Glomerular endothelial cell (primary cell): ENCODE data around the gene GET4. TPM values are rescaled to one million over a fixed set of nuclear protein-coding genes. Genes with fewer than 3 reads are reported as not detected.

Experiments
- DNase-seq: peaks from one replicate; pipeline ENCODE4 v3.0.0-alpha.2; 2011; ENCODE audit warnings: low read depth, low spot score; ENCODE audit errors: extremely low read depth
- total RNA-seq: library from RNA; depleted of rRNA; stranded (reverse); fragments of >200 nt; gene quantifications from 2 replicates; pipeline ENCODE4 v1.2.3, GENCODE V29; 2015

Gene GET4, protein sequence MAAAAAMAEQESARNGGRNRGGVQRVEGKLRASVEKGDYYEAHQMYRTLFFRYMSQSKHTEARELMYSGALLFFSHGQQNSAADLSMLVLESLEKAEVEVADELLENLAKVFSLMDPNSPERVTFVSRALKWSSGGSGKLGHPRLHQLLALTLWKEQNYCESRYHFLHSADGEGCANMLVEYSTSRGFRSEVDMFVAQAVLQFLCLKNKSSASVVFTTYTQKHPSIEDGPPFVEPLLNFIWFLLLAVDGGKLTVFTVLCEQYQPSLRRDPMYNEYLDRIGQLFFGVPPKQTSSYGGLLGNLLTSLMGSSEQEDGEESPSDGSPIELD
- total RNA-seq = 35.7 and 41.9 TPM in 2 replicates

DNA sequence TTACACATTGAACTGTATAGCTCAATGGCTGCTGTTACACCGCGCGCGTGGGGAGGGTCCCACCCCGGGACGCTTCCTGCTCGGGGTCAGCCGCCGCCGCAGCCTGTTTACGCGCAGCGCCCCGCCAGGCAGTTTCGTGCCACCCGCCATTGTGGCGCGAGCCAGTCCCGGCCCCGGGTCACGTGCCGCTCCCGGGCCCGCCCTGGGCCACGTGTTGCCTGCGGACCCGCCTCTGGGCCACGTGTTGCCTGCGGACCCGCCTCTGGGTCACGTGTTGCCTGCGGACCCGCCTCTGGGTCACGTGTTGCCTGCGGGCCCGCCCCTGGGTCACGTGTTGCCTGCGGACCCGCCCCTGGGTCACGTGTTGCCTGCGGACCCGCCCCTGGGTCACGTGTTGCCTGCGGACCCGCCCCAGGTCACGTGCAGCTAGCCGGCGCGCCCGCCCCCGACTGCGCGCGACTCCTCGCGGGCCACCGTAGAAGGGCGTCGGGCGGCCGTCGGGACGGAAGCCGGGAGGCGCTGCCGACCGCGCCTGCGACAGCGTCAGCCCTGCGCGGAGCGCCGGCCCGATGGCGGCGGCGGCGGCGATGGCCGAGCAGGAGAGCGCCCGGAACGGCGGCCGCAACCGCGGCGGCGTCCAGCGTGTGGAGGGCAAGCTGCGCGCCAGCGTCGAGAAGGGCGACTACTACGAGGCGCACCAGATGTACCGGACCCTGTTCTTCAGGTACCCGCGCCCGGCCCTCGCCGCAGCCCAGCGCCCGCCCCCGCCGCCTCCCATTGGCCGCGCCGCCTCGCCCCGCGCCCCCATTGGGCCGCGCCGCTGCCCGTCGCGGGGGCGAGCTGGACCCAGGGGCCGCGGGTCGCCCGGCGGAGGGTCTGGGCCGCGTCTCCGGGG is at the start of gene GET4:
Gene GET4, plus strand, starts transcription at position 478 of the 895 bp plus-strand sequence. Its CDS starts 92 bp downstream, at position 570.
- peak; percentile 18 for DNase-seq

DNA sequence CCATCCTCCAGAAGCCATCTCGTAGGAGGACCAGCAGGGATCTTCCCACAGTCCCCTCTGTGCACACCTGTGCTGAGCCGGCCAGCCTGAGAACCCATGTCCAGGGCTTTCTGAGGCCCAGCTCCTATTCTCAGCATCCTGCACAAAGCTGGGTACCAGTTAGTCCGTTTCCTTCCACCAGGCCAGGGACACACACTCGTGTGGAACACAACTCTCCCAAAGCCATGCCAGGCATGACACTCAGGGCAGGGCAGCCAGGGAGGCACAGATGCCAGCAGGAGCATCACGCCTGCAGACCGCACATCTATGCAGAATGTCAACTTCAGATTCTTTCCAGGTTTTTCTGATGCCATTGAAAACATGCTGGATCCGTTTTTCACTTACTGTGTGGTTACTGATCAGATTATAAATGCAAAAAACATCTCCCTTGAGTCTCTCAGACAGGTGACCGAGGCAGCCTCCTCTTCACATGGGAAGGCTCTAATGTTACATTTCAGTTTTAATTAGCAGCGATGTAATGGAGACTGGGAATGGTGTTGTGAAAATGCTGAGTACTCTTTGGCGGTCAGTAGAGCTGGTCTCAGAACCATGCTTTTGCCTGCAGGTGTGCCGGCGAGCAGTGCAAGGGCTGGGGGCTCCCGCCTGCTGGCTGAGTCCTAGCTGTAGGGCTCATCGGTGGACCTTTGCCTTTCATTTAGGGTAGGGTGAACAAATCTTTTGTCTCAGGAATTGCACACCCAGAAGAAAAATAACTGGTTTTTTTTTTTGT is 47.4 kb upstream of the GET4 start:
- DNase-seq = no peak

DNA sequence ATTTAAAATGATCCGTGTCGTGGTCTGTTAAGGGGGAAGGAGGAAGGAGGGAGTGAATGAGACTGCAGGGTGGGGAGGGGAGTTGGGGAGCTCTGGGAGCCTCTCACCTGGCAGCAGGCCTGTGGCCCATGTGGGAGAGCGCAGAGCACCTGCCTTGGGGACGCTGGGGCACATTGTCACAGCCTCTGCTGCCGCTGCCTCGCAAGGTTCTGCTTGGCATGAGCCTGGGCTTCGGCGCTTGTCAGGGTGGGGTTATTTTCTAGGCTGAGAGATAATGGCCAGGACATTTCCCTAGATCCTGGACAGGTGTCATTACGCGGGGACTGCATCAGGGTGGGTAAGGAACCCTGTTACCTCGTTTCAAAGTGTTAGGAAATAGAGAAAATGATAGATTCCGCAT is 46.3 kb upstream of the GET4 start:
- no peak for DNase-seq

DNA sequence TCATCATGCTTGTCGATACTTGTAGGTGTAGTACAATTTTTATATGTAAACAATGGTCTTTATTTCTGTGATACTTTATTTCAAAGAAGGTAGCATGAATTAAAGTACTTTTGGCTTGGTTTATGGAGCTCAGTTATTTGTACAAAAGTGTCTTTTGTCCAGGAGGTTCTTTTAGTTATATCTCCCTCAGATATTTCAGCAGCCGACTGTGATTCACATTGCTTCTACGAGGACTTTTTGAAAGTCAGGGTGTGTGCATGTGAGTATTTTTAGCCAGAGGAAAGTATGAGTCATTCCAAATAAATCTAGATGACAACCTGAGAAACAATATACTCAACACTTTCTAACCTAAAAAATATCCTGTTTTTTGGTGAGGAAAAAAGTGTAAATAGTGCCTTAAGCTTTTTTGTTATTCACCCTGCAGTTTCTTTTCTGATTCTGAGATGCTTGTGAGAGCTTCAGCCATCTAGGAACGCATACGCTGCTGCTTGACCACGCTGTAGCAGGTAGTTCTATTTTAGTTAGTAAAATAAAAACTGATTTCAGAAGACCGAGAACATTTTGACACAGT is 44.7 kb upstream of the GET4 start:
- peak; percentile 82 for DNase-seq

DNA sequence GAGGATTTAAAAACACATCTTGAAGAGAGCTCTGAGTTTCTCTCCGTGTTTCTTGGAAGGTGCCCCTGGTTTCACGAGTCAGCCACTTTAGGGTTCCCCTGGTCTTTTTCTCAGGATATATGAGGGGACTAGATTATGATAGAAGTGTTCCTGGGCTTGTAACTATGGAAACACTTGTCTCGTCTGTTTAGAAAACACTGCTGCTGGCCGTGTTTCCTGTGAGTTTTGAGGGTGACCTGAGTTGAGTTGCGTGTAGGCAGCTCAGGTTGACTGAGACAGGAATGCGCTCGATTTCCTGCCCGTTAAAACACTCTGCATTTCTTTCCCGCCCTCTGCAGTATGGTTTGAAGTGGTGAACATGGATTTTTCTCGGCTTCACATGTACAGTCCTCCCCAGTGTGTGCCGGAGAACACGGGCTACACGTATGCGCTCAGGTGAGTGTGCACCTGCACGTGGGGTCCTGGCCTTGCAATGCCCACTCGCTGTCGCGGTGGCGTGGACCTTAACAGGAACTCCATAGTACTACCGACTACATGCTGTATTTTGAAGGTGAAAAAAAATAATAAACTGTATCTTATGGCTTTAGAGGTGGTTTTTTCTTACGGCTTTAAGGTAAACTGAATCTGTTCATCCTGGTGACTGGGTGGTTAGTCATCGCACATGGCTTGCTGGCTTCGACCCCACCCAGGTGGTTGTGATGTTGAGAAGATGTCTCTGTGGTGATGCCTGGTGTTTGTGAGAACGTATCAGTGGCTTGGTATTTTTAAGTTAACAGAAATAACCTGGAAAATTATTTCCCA is 44.0 kb upstream of the GET4 start, which contains the start of gene SUN1:
Gene SUN1, plus strand, starts transcription at position 310 of the 801 bp plus-strand sequence. Its CDS starts 49 bp downstream, at position 359.
- DNase-seq = peak; percentile 68

DNA sequence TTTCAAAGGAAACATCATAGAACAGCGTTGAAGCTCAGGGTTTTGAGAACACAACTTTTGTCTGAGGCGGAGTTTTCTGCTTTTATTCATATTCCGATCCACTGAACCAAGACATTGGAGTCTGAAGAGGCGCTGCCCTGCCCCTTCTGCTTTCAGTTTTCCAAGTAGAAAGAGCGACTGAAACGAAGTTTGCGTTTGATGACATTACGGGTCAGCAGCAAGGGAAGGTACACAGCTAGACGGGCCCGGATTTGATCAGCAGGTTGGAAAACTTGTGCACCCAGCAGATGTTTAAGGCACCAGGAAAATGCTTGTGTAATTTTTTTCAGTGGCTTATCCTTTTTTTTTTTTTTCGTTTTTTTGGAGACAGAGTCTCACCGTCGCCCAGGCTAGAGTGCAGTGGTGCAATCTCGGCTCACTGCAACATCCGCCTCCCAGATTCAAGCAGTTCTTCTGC is 43.4 kb upstream of the GET4 start:
- no peak for DNase-seq

DNA sequence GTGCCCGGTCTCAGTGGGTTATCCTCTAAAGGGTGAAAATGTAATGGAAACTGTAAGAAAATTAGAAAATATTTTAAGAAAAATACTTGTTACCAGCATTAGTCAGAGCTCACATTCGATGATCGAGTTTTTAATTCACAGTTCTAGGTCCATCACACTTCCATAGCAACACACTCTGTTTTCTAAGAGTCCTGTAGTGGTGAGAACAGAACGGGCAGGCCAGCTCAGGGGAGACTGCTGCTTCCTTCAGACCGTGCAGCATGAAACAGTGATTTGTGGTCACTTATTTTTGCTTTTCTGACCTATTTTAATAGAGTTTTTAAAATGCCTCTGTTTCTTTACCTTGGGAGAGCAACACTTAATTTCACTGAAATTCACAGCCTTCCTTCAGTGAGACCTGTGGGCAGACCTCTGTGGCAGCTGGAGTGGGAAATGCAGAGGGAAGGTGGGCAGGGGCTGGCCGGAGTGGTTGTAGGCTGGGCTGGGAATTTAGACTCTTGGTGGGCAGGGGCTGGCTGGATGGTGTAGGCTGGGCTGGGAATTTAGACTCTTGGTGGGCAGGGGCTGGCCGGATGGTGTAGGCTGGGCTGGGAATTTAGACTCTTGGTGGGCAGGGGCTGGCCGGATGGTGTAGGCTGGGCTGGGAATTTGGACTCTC is 42.6 kb upstream of the GET4 start:
- no peak for DNase-seq

DNA sequence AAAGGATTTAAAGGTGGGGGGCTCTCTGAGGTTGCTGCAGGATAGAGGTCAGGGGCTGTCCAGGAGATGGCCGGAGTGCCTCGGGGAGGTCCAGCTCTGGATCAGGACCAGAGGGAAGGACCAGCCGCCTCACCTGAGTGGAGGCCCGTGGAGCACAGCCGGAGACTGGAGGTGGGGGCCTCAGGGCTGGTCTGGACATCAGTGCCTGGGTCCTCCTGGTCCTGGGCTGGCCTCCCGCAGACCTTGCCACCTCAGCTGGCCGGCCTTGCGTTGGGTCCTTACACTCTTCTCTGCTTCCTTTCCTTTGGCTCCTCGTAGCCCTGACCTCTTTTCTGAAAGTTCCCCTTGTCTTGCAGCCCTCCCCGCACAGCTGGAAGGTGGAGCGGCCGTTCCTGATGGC is 42.1 kb upstream of the GET4 start:
- no peak for DNase-seq

DNA sequence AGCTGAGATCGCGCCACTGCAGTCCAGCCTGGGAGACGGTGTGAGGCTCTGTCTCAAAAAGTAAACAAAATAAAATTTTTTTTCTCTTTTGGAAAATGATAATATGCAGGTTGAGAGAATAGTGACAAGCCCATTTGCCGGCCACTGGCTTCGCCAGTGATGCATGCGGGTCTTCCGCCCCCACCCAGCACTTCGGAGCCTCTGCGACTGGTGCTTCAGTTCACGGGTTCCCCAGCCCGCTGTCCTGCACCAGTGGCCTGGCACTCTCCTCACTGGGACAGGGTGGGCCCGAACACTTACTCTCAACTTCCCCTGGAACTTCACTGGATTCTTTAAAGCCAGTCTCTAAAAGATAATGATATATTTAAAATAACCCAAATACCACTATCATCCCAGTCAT is 41.3 kb upstream of the GET4 start:
- DNase-seq = no peak

DNA sequence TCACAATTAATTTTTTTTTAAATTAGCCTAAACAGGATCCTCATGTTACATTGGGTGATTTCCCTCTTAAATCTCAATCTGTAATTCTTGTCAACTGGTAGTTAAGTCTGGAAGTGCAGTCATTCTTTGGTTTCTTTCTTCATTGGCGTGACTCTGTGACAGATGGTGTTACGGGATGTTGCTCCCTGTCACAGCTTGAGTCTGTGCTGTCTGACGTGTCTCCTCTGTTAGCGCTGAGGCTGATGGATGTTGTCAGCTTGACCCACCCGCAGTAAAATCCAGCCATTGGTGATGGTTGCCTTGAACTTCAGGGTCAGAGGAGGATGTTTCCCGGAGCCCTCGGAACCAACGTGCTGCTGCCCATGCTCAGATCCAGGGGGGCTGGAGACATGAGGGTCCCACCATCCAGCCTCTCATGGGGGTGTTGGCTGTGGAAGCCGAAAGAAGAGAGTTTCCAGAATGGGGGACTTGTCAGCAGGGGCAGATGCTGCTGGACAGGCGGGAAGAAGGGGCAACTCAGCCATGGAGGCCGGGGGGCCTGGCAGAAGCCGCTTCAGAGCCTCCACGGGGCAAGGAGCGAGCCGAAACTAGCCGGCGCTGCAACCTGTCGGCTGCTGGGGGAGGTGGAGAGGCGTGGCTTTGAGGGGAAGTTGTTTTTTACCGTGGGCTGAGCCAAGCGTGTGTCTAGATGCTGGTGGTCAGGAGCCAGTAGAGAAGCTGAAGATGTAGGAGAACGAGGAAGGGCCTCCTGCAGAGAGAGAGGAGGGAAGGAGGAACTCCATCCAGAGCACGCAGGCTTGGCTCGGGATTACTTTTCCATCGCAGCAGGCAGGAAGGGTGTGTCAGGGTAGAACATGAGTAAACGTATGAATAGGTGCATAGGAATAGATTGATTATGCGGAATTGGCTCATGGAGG is 40.6 kb upstream of the GET4 start:
- no peak for DNase-seq

DNA sequence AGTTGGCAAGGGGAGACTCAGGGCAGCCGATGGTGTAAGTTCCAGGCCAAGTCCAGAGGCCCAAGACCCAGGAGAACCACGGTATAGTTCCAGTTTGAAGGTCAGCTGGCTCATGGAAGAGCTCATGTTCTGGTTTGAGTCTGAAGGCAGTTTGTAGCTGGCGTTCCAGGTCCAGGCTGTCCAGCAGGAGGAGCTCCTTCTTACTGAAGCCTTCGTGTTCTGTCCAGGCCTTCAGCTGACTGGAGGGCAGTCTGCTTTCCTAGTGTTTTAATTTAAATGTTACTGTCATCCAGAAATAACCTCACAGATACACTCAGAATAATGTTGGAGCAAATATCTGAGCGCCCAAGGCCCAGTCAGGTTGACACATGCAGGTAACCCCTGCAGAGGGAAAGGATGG is 39.9 kb upstream of the GET4 start:
- no peak for DNase-seq

DNA sequence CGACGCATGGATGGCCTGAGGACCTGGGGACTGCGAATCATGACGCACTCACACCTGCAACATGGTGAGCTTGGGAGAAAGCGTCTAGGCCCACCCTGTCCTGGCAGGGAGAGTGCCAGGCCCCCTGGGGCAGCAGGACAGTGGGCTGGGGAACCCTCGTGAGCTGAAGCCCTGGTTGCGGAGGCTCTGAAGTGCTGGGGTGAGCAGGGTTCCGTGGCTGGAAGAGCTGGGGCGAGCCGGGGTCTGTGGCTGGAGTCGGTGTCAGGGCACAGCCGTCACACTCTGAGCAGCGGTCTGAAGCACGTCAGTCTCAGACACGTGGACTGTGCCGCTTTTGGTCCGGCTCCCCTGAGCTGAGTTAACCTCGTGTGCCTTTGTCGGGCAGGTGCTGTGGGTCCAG is 39.4 kb upstream of the GET4 start:
- no peak for DNase-seq

DNA sequence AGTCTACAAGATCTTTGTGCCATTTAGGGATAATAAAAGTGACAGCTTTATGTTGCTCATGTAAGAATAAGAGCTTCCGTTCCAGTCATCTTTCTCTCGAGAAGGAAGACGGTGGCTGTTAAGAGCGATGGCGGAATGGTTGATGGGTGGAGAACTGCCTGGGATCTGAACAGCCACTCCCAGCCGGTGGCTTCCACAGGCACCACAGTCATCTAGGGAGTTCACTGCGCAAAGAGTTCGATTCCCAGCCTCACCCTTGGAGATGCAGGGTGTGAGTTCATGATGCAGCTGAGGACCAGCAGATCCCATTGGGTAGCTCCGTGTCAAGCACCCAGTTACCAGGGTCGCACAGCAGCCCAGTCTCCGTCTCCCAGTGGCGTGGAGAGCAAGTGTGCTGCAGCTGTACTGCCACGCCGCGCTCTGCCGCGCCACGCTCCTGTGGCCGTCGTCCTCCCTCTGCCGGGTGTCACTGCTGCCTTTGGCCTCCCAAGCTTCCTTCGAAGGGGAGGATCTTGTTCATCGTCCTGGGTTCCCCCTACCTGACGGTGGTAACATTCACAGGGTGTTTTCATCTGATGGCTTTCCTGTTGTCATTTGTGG is 36.3 kb upstream of the GET4 start:
- DNase-seq = no peak

DNA sequence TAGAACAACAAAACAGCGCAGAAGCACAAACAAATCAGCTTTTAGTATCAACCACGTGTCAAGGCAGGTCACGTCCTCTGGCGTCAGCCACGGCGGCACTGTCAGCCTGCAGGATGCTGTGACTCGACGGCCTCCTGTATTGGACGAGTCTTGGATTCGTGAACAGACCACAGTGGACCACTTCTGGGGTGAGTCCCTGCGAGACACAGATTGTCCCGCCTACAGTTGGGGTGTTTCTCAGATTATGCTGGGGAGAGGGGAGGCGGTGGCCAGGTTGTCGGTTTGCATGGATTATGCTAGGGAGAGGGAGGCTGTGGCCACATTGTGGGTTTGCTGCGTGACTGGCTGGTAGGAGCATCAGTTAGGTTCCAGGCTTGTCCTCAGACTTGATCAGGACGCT is 34.4 kb upstream of the GET4 start:
- no peak for DNase-seq

DNA sequence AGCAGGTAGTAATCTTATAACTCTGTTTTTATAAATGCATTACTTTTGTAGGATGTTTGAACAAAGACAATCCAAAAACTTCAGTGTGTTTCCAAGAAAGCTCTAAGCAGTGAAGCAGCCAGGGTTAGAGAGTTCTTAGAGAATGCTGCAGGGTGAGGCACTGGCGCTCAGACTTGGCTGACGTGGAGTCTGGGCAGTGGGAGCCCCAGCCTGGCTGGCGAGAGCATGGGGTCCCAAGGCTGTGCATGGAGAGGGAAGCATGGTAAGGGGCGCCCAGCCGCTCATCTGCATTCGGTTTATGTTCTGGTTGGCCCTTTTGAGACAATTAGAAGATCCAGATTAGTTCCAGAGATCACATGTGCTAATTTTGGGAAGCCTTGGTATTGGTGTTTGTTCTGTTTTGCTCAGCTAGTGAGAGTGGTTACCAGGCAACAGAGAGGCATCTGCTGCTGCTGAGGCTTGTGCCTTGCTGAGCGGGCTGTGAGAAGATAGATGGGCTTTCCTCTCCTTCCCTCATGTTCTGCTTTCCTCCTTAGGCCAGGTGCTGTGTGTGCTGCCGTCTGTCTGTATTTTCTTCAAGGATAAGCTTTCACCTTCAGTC is 33.8 kb upstream of the GET4 start:
- no peak for DNase-seq

DNA sequence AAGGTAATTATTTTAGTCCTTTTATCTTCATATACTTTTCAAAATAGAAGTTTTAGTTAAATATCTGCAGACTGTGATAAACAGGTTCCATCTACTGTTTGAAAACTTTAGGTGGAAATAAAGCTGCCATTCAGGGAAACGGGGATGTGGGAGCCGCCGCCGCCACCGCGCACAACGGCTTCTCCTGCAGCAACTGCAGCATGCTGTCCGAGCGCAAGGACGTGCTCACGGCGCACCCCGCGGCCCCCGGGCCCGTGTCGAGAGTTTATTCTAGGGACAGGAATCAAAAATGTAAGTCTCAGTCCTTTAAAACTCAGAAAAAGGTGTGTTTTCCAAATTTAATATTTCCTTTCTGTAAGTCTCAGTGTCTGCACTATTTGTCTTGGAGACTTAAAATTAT is 33.1 kb upstream of the GET4 start:
- DNase-seq = no peak

DNA sequence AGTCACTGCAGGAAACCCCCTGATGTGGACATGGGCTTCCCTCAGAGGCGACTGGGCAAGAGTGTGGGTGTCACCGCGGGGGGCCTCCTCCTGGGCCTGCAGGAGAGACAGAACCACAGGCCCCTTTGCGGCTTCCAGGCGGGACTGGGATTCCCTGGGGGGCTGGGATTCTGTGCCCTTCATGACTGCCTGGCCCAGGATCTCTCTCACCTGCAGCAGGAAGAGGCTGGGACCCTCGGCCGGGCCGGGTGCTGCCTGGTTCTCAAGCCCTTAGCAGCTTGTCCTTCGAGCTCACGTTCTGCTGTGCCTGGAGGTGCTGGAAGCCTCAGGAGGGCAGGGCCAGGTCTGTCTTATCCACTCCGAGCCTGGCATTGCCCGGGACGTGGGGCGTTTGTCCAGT is 32.3 kb upstream of the GET4 start:
- DNase-seq = no peak

DNA sequence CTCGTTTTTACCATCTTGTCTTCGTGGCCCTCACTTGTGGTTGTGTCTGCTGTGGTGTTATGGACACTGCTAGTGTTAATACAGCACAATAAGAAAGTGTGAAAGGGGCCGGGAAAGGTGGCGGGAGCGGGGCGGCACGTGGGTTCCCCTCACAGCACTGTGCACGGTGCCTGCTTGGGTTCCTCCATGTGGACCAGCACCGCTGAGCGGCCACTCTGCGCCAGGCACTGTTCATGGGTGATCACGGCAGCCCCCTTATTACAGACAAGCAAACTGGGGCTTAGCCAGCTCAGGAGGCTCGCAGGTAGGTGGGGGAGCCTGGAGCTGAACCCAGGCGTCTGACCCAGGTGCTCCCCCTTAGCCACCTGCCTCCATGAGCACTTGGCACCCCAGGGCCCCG is 31.8 kb upstream of the GET4 start:
- DNase-seq = no peak
